IPS-18c (cell line): Measurements from ENCODE around the gene ZNF366.

ENCODE experiments used
- H3K4me3 ChIP-seq: 2 replicates; pipeline ENCODE4 v1.7.0; 2013; ENCODE audit warnings: low read depth, mild to moderate bottlenecking, low read length, moderate library complexity; ENCODE audit not compliant: insufficient read depth
- H3K9me3 ChIP-seq: one replicate; pipeline ENCODE4 v1.6.1; 2013; ENCODE audit warnings: mild to moderate bottlenecking, low read length, moderate library complexity; ENCODE audit not compliant: control insufficient read depth, insufficient read depth

ZNF366 gene

DNA sequence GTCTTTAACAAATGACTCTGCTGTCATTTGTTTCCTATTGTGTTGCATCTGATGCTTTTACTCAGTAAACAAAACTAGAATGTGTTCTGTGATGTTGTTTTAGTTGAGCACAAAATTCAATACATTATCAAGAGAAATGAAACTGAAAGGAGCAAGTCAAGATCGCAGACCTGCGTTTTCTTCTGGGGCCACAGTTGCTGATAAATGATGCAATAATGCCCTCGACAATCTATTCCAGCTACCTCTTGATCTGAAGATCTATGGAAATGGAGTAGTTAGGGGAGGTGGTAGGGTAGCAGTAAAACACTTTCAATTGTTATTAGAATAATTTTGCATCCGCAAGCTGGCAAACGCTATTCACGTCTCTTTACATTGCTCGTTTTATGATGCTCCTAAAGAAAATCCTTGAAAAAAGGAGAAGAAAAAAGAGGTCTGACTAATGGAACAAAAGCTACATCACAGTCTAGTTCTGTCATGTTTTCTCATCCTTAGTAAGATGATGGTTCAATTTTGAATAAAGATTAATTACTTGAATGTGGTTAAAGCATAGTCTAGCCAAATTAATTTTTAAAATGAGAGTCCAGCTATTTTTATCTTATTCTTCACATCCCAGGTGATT, 1.6 kb downstream of the ZNF366 start:
- no peaks in the 10 kb centered on the region for H3K9me3 ChIP-seq
- H3K4me3 ChIP-seq = no peak overlapping the region

DNA sequence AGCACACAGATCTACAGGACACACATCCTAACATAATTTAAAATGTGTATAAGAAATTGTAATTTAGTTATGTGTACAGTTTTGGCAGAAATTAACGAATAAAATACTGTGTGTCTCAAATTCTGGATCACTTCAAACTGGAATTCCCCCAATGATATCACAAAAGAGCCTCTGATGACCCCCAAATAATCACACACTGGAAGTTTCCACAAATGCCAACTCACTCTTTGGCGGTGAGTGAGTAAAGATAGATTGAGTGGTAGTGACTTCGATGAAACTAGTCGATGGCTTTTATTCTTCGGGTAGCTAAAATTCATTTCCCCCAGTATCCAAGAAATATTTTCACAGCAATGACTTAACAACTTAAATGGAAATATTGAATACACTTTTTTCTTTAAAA, 2.2 kb downstream of the ZNF366 start:
- Histone ChIP-seq H3K9me3 (no peaks in the 10 kb centered on the region), H3K4me3 (no peak overlapping the region)

DNA sequence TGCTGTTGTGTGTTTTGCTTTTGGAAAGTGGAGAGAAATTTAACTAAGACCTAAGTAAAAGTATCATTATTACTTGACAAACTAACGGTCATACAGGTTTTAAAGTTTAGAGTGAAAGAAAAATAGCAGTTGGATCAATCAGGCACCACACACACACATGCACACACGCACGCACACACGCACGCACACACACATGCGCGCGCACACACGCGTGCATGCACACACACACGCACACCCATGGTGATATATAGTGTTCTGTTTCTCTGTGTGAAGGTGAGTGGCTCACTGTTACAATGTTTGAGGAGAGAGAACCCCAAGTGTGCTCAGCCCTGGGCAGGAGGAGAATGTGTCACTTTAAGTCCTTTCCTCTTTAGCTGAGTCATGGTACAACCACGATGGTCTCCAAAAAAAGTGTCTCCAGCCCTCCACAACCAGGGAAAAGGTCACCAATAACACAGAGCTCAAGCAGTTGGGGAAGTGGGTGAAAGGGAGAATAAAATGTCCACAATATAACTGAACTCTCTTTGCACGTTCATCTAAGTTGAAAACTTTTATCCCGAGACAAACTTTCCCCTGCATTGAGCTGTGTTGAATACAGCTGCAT, 3.2 kb downstream of the ZNF366 start:
- H3K9me3 ChIP-seq = no peaks in the 10 kb centered on the region

DNA sequence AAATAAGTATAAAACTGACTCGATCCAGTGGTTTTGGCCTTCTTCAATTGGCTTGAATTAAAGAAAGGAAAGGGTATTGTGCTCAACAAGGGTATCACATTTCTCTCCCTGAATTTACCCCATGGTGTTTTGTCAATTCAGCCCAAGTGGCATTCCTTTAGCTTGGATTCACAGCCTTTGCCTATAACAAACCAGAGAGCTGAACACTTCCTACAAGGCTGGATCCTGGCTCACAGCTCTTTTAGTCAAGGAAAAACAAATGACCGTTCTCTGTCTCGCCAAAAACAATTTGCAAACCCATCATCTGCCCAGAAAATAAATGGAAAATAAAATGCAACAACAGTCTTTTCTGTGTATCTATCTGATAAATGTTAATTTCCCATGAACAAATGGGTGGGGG, 5.7 kb downstream of the ZNF366 start:
- no peak overlapping the region for H3K4me3 ChIP-seq
- H3K9me3 ChIP-seq = no peaks in the 10 kb centered on the region

More for the DNA sequence above, 3.2 kb downstream of the ZNF366 start:
- no peak overlapping the region for H3K4me3 ChIP-seq

DNA sequence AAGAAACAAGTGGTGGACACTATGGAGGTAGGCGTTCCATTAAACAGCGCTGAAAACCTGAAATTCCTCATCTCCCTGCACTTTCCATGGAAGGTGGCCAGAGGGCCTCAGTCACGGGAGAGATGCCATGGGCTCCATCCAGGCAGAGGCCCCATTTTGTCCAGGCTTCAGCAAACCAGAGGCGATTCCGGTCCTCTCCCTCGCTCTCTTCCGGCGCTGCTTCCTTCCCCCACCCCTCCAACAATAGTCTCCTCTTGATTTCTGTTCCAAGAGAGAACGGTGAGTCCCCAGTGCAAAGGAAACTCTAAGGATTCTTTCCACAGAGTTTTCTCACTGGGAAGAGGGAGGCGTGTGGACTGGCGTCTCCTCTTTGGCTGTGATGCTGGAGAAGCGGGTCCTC, 7.5 kb downstream of the ZNF366 start:
- H3K4me3 ChIP-seq = no peak overlapping the region
- H3K9me3 ChIP-seq = no peaks in the 10 kb centered on the region

DNA sequence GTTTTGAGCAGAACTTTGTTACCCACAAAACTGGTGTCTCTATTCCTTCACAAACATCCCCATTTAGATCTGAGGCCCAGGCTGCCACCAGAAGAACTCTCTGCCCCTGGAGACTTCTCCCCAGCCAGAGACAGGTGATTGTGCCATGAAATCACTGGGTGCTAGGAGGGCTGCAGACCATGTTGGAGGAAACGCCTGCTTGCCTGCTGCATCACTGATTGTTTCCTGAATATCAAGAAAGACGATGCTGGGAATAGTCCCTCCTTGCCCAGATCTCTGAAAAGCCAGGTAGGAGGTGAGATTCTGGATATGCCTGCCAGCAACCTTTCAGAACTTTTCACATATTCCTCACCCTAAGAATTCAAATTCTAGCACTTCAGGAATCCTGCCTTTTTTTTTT, 8.1 kb downstream of the ZNF366 start:
- no peaks in the 10 kb centered on the region for H3K9me3 ChIP-seq
- H3K4me3 ChIP-seq = no peak overlapping the region

DNA sequence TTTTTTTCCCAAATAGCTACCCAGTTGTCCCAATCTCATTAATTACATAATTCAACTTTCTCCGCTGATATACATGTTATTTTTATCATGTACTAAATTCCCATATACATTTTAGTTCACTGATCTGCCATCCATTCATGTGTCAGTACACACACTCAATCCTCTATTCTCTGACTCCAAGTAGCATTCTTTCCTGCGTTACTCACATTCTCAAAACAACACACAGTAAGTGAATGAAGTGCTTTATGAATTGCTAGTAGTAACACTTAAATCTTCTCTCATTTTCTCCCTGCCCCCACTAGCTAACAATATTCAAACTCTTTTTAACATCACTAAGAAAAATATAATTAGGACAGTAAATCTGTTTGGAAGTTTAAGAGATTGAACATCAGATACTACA, 8.9 kb downstream of the ZNF366 start:
- no peak overlapping the region for H3K4me3 ChIP-seq
- H3K9me3 ChIP-seq = no peaks in the 10 kb centered on the region

DNA sequence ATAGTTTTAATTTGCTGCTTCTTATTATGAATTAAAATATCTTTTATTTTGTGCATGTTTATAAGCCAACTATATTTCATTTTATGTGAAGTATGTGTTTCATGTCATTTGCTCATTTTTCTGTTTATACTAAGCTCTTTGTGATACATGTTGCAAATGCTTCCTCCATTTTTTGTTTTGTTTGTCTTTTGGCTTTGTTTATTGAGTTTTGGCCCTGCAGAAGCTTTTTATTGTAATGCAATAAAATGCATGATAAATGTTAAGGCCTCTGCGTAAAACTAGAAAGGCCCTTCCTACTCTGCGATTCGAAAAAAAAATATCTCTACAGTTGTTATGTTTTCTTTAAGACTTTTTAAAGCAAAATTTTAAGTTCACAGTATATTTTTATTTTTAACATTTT, 9.4 kb downstream of the ZNF366 start:
- Histone ChIP-seq H3K9me3 (no peaks in the 10 kb centered on the region), H3K4me3 (no peak overlapping the region)

DNA sequence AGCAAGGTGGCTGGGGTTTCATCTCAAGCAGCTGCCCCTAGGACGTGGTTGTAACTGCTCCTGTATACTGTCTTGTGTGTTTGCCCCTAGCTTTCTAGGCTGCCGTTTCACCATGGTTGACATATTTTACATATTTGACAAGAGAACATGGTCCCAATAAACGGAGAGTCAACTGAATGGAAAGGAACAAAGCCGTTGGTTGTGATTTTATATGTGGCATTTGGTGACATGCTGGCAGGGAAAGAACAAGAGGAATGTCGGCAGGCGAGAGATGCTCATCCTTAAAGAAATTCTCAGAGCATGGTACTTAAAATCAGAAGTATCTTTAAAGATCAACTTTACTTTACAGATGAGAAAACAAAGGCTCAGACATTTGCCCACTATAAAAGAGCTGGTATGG, 11.8 kb downstream of the ZNF366 start:
- Histone ChIP-seq H3K9me3 (no peaks in the 10 kb centered on the region), H3K4me3 (no peak overlapping the region)

DNA sequence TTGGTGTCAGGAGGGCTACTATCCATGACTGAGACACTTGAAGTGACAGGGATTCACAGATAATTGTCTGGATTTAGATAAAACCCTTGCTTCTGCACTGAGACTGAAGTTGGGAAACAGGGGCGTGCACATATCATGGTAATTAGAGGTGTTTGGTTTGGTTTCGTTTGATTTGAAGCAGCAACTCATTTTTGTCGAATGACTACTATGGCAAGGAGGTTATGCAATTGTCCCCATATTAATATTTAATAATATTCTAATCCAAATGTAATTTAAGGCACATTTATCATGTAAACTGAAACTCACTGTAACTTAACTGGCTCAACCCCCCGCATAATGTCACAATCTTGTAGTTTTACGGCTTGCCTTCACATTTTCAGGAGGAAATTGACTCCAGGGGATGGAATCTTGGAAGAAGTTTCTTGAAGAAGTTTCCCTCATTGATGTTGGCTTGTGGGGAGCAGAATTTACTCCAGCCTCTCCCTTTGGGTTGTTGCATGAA, 12.5 kb downstream of the ZNF366 start:
- Histone ChIP-seq H3K4me3 (no peak overlapping the region), H3K9me3 (peaks cover 2% of the 10 kb centered on the region)

DNA sequence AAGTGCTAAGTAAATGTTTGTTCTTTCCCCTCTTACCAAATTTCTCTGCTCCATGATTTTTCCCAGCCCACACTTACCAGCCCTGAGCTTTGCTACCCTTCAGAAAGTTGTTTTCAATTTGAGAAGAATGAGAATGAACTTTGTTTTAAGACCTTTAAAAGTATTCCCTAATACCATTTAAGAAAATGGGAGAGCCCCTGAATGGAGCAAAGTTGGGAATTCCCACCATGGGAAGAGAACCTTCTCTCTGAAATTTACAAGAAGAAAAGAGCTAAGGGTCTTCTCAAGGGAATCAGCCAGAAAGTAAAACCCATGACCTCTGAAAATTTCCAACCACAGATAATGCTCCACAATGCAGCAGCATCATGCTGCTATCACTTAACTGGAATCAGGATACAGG, 17.7 kb downstream of the ZNF366 start:
- Histone ChIP-seq H3K9me3 (peaks cover 2% of the 10 kb centered on the region), H3K4me3 (no peak overlapping the region)

DNA sequence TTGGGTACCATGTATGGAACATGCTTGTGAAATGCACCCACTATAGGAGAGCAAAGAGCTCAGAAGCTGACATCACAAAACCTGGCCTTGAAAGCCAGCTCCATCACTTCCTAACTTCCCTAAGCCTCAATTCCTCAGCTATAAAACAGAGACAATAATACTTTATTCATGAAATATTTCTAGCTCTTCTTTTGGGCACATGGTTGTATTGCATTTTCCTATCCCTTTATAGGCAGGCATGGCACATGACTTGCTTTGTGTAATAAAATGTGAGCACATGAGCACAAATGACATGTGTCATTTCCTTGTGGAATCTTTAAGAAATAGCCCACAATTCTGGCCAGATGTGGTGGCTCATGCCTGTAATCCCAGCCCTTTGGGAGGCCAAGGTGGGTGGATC, 18.5 kb downstream of the ZNF366 start:
- no peak overlapping the region for H3K4me3 ChIP-seq
- peaks cover 2% of the 10 kb centered on the region for H3K9me3 ChIP-seq

DNA sequence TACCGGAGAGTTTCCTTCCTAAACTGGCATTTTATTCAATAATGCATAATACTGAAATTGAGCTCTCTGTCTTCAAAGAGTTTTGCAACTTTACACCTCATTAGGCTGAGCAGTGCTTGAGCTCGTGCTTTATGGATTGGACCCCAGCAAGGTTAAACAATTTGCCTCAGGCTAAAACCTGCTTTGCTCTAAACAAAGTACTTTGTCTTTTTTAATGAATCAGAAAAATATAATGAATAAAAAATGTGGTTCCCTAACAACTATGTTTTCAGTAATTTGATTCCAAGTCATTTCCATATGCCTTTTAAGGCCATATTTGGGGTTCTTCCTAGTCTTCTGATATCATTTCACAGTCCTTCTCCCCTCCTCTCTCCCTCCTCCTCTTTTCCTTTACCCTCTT, 20.0 kb downstream of the ZNF366 start:
- Histone ChIP-seq H3K9me3 (peaks cover 2% of the 10 kb centered on the region), H3K4me3 (no peak overlapping the region)

DNA sequence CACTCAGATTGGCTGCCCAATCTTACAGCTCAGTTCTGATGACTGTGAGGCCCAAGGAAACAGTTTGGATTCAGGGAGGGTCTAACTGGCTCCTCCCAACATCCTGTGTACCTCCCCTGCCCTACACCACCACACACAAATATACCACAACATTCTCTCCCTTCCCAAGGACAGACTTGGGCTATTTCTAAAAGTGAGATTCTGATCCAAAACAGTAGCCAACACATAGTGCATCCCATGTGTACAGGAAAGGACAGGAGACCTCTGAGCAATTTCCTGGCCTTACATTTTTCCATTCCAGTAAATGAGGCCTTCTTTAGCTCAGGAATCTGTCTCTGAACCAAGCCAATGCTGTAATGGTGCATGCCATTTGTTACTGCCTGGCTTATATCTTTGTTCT, 20.8 kb downstream of the ZNF366 start:
- peaks cover 2% of the 10 kb centered on the region for H3K9me3 ChIP-seq
- no peak overlapping the region for H3K4me3 ChIP-seq

DNA sequence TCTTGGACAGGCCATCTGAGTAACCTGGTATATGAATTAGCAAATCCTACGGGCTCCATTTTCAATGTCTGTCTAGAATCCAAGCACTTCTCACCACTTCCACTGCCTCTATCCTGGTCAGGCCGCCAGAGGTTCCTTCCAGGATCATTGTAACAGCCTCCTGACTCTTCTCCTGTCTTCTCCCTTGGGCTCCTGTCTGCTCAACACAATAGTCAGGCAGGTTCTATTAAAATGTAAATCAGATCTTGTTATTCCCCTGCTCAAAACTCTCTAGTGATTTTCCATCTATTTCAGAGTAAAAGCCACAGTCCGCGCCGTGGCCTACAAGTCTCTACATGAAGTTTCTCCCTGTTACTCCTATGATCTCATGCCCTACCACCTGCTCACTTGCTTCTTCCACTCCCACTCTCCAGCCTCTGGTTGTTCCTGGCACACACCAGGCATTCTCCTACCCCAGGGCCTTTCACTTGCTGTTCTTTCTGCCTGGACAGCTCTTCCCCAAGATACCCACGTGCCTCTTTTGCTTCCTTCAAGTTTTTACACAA, 21.7 kb downstream of the ZNF366 start:
- H3K4me3 ChIP-seq = no peak overlapping the region

DNA sequence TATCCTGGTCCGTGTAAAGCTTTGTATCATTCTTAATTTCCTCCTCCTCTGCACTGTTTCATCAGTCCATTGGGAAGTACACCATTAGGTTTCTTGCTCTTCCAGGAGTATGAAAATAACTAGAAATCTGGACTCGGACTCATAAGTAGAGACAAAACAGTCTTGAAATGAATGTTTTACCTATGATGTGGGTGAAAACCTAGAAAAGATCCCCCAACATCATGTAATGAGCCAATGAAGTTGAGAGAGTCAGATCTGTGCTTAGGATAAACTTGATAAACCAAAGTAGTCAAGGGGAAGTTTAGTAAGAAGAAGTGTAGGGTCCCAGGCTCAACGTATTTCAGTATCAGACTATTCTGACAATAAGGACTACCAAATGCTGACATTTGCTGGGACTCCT, 25.2 kb downstream of the ZNF366 start:
- Histone ChIP-seq H3K9me3 (no peaks in the 10 kb centered on the region), H3K4me3 (no peak overlapping the region)

More for the DNA sequence above, 21.7 kb downstream of the ZNF366 start:
- H3K9me3 ChIP-seq = peaks cover 2% of the 10 kb centered on the region

DNA sequence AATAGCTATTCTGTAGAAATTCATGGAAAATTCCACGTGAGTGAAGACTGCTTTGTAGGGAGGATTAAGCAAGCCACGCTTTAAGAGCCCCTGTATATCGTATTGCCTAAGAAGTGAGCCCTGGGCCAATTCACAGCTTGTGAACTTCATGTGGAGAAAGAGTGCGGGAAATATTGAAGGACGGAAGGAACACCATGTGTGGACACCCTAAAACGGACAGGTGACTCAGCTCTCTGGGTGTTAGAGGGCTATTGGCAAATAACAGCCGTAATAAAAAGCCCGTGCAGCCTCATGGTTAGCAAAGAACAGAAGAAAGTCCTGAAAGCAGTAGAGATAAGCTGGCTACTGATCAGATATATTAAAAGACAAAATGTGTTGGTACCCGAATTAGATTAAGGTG, 26.4 kb downstream of the ZNF366 start:
- Histone ChIP-seq H3K4me3 (no peak overlapping the region), H3K9me3 (no peaks in the 10 kb centered on the region)

DNA sequence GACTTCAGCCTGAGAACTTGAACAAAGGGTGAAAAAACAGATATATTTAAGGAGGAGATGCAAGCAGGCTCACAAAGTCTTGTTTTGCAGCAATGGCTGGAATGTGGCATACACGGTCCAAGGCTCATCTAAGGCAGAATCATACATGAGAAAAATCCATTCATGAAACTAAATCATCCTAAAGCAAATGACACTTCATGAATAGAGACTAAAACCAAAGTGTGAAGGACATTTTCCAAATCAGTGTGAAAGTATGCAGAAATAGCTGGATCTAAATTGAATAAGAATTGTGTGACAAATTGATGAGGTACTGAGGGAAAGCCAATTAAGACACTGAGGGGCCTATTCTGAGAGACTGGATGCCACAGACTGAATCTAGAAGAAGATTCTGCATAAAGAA, 27.3 kb downstream of the ZNF366 start:
- H3K4me3 ChIP-seq = no peak overlapping the region
- H3K9me3 ChIP-seq = no peaks in the 10 kb centered on the region

DNA sequence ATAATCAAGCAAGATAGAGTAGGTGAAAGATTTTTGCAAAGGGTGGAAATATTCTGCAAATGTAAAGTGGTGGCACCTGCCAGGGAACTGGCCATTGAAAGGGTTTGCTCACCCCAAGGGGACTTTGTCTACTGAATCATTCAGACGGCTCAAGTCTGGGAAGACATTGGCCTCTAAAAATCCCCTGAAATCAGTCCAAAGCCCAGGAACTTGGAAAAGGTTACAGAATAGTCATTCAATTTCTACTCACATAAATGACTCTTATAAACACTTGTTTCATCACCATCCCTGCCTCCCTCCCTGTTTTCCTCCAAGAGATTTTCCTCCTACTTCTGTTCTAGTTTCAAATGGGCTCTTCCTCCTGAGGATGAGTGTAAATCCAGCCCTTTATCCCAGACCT, 28.5 kb downstream of the ZNF366 start:
- H3K4me3 ChIP-seq = no peak overlapping the region
- no peaks in the 10 kb centered on the region for H3K9me3 ChIP-seq
